ENCODE measurements around the gene SDE2.

DNA sequence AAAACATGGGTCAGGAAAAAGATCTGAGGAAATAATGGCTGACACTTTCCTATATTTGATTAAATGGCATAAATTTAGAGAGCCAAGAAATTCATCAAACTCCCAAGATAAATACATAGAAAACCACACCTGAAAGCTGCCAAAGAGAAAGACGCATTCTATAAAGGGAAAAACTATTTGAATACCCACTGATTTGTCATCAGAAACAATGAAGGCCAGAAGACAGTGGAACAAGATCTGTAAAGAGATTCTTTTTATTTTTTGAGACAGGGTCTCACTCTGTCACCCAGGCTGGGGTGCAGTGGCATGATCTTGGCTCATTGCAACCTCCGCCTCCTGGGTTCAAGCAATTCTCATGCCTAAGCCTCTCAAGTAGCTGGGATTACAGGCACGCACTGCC lies 17.4 kb downstream of the SDE2 start:
- TF ChIP-seq USF2 (IDR thresholded peaks at IDR 0.05; ENCODE audit: low read length) (no peak), MAFK (IDR thresholded peaks at IDR 0.05; ENCODE audit: low read depth, low read length) (no peak), JUN (IDR thresholded peaks at IDR 0.05; ENCODE audit: low read depth, low read length) (no peak), CTCF (IDR thresholded peaks at IDR 0.05; ENCODE audit: control extremely low read depth in 1 of 3, insufficient read depth in 1 of 3, low read depth in 1 of 3, low read length in 3 of 3) (no peak), KDM5A (IDR thresholded peaks at IDR 0.05; ENCODE audit: low read length) (no peak), ZNF274 (IDR thresholded peaks at IDR 0.05; ENCODE audit: borderline replicate concordance, extremely low read depth, low read length) (no peak), EZH2 (IDR thresholded peaks at IDR 0.05; ENCODE audit: low read depth, low read length, severe bottlenecking) (no peak), MAX (IDR thresholded peaks at IDR 0.05) (no peak), RNF2 (IDR thresholded peaks at IDR 0.05; ENCODE audit: borderline replicate concordance, low read depth, low read length, missing control alignments, poor library complexity, severe bottlenecking) (no peak), POLR2A (IDR thresholded peaks at IDR 0.05; ENCODE audit: control extremely low read depth in 1 of 2, low read depth in 2 of 2, low read length in 2 of 2) (no peak), YY1 (IDR thresholded peaks at IDR 0.05; ENCODE audit: low read depth, low read length) (no peak), FOSL1 (IDR thresholded peaks at IDR 0.05; ENCODE audit: insufficient read depth, low read depth, low read length) (no peak), EP300 (IDR thresholded peaks at IDR 0.05; ENCODE audit: borderline replicate concordance in 1 of 2, low read depth in 2 of 2, low read length in 2 of 2) (no peak), POLR2AphosphoS5 (IDR thresholded peaks at IDR 0.05; ENCODE audit: low read depth, low read length) (no peak)

Data from H1 (cell line).